OCI-LY7 (cell line): ENCODE data around the gene TREM2. TPM values are rescaled to one million over a fixed set of nuclear protein-coding genes. Genes with fewer than 3 reads are reported as not detected.

Experiments
- Bru-seq: library from RNA; stranded (reverse); fragments of 400-500 nt; gene quantifications from one replicate; lab custom pipeline; 2021; lab: Mats Ljungman, UMichigan
- BruChase-seq, 2 experiments: library from RNA; stranded (reverse); fragments of 400-500 nt; gene quantifications; one replicate each; lab custom pipeline; 2021; lab: Mats Ljungman, UMichigan
- BruUV-seq: library from RNA; stranded (reverse); fragments of 400-500 nt; replicated peaks from 2 replicates; lab custom pipeline; 2021; lab: Mats Ljungman, UMichigan
- CTCF ChIA-PET: fragments of 300-600 bp; sonication (Branson Sonifier 250); formaldehyde crosslinking; loops from one replicate; lab custom pipeline; 2022; ENCODE audit warnings: antibody characterized with exemption; ENCODE audit not compliant: unreplicated experiment; lab: Charles Lee
- POLR2A ChIA-PET: fragments of 300-600 bp; sonication (Branson Sonifier 250); formaldehyde crosslinking; loops from one replicate; lab custom pipeline; 2022; ENCODE audit warnings: antibody characterized with exemption; lab: Charles Lee
- DNase-seq: peaks from one replicate; pipeline ENCODE4 v3.0.0-alpha.2; 2015; ENCODE audit warnings: low spot score
- H2AFZ ChIP-seq: fragments of 200-600 bp; sonication (generic), shearing (Covaris generic); 2 replicates; pipeline ENCODE4 v1.6.1; 2014; ENCODE audit warnings: mild to moderate bottlenecking, antibody characterized with exemption, low read length, moderate library complexity
- H3K27ac ChIP-seq: fragments of 200-600 bp; sonication (generic); 2 replicates; pipeline ENCODE4 v1.5.1; 2014; ENCODE audit warnings: mixed run types, low read depth, mild to moderate bottlenecking, moderate library complexity, low read length, inconsistent platforms; ENCODE audit not compliant: poor library complexity, severe bottlenecking
- H3K36me3 ChIP-seq: fragments of 200-600 bp; sonication (generic); 2 replicates; pipeline ENCODE4 v1.6.1; 2014; ENCODE audit warnings: mild to moderate bottlenecking, antibody characterized with exemption, low read length, moderate library complexity, mixed read lengths; ENCODE audit not compliant: insufficient read depth
- H3K4me1 ChIP-seq: fragments of 200-600 bp; sonication (generic); 2 replicates; pipeline ENCODE4 v1.5.1; 2014; ENCODE audit warnings: mild to moderate bottlenecking, low read length; ENCODE audit not compliant: insufficient read depth, poor library complexity, severe bottlenecking
- H3K4me2 ChIP-seq: fragments of 200-600 bp; sonication (generic); 2 replicates; pipeline ENCODE4 v1.6.1; 2014; ENCODE audit warnings: mild to moderate bottlenecking, low read length
- H3K4me3 ChIP-seq: fragments of 200-600 bp; sonication (generic); 2 replicates; pipeline ENCODE4 v1.5.1; 2014; ENCODE audit warnings: mild to moderate bottlenecking, low read depth, low read length; ENCODE audit not compliant: poor library complexity, severe bottlenecking
- H3K79me2 ChIP-seq: fragments of 200-600 bp; sonication (generic); 2 replicates; pipeline ENCODE4 v1.6.1; 2016; ENCODE audit warnings: low read depth, mild to moderate bottlenecking, low read length, moderate library complexity, mixed read lengths; ENCODE audit not compliant: insufficient read depth
- H3K9me2 ChIP-seq: fragments of 200-600 bp; sonication (generic); 2 replicates; pipeline ENCODE4 v1.6.1; 2016; ENCODE audit warnings: mild to moderate bottlenecking, low read length, mixed read lengths; ENCODE audit not compliant: insufficient read depth
- H3K9me3 ChIP-seq: fragments of 200-600 bp; sonication (generic); 2 replicates; pipeline ENCODE4 v1.6.1; 2014; ENCODE audit warnings: mild to moderate bottlenecking, mixed run types, low read length, mixed read lengths
- H4K20me1 ChIP-seq: fragments of 200-600 bp; sonication (generic); 2 replicates; pipeline ENCODE4 v1.6.1; 2014; ENCODE audit warnings: mild to moderate bottlenecking, antibody characterized with exemption, low read length, moderate library complexity, mixed read lengths; ENCODE audit not compliant: insufficient read depth
- CTCF ChIP-seq: fragments of 200-600 bp; sonication (generic); conservative IDR thresholded peaks from 2 replicates; pipeline ENCODE4 v1.5.1; 2014; ENCODE audit warnings: mild to moderate bottlenecking, antibody characterized with exemption, low read length, moderate library complexity, mixed read lengths
- EZH2phosphoT487 ChIP-seq: fragments of 200-600 bp; sonication (generic); IDR thresholded peaks from 2 replicates; pipeline ENCODE4 v1.6.1; 2018; ENCODE audit warnings: low read depth, borderline replicate concordance, mild to moderate bottlenecking, mixed run types, antibody characterized with exemption, low read length, moderate library complexity, mixed read lengths
- intact Hi-C: fragments of 100-400 bp; cut with micrococcal nuclease; formaldehyde crosslinking; loops from one replicate; pipeline ENCODE4 v1.10.0; 2022; ENCODE audit not compliant: unreplicated experiment
- long read RNA-seq: library from polyadenylated mRNA; stranded (forward); transcript quantifications from one replicate; pipeline ENCODE4 v2.0.0, GENCODE V29; 2022
- total RNA-seq, 2 experiments: library from RNA; depleted of rRNA in 1 of 2; stranded (reverse); fragments of >200 nt in 1 of 2; shearing (Covaris generic) in 1 of 2; gene quantifications; 2 replicates each; pipeline ENCODE4 v1.2.3, GENCODE V29; 2014 to 2022

TREM2 gene
- total RNA-seq (2014; rRNA removed; shearing (Covaris generic)), result not detected in 2 replicates
- total RNA-seq (2022), result not detected in 2 replicates
- Bru-seq, nascent RNA, result not detected
- BruChase-seq, experiment 1, labeled RNA remaining after a 6-hour chase, result not detected
- BruChase-seq, experiment 2, labeled RNA remaining after a 2-hour chase, result not detected
- long read RNA-seq, result 0 reads

GRCh38 chr6:41162687-41163418, at the start of gene TREM2:
Gene TREM2, minus strand, starts transcription at chr6:41163116. Its CDS starts 34 bp downstream, at chr6:41163082.
- ChIA-PET CTCF (no interaction called here), POLR2A (no interaction called here)
- H2AFZ ChIP-seq, result no peak within 1 kb of the TSS
- intact Hi-C loops, result no loop called here
- no peak within 1 kb of the TSS for H3K4me3 ChIP-seq
- TF ChIP-seq CTCF (no peak), EZH2phosphoT487 (no peak)
- no peak within 1 kb of the TSS for H3K27ac ChIP-seq
- no peak within 1 kb of the TSS for H3K4me2 ChIP-seq
- no peaks in the 10 kb centered on the region for H3K9me3 ChIP-seq
- no peak for DNase-seq
- H3K4me1 ChIP-seq, result no peaks in the 10 kb centered on the region
- no peaks in the 10 kb centered on the region for H3K9me2 ChIP-seq
- H4K20me1 ChIP-seq, result no peaks in the 10 kb centered on the region
- H3K79me2 ChIP-seq, result no peaks in the 10 kb centered on the region
- BruUV-seq, result no TSS peak
- H3K36me3 ChIP-seq, result no peaks in the 10 kb centered on the region

- Histone ChIP-seq H3K9me2 (no peaks in the 10 kb centered on the region), H3K79me2 (no peaks in the 10 kb centered on the region), H2AFZ (no peak overlapping the region), H3K36me3 (no peaks in the 10 kb centered on the region; the same call in 1 of the 2 replicates), H3K4me3 (no peak overlapping the region), H3K9me3 (peaks cover 5% of the 10 kb centered on the region; the same call in 1 of the 2 replicates), H4K20me1 (no peaks in the 10 kb centered on the region), H3K4me1 (peaks cover 18% of the 10 kb centered on the region), H3K27ac (no peak overlapping the region), H3K4me2 (no peak overlapping the region)
- no TSS peak for BruUV-seq
- TF ChIP-seq EZH2phosphoT487, result no peak
- TF ChIP-seq CTCF, result no peak
- CTCF ChIA-PET, result no interaction called here
- no peak for DNase-seq
- POLR2A ChIA-PET, result interaction anchor here (1.4 kb wide), 1 partner anchor 9 kb away, joined by 3 read pairs; the partner anchor contains the start of gene TREML2
- intact Hi-C loops, result no loop called here
Observed at GRCh38 chr6:41209547-41210320, 46.8 kb upstream of the TREM2 start.
